Measurements from ENCODE around the gene ZFP62.
A peak's percentile ranks its signal among the peaks of the same experiment; 100 is the strongest.

The ZFP62 gene

DNA sequence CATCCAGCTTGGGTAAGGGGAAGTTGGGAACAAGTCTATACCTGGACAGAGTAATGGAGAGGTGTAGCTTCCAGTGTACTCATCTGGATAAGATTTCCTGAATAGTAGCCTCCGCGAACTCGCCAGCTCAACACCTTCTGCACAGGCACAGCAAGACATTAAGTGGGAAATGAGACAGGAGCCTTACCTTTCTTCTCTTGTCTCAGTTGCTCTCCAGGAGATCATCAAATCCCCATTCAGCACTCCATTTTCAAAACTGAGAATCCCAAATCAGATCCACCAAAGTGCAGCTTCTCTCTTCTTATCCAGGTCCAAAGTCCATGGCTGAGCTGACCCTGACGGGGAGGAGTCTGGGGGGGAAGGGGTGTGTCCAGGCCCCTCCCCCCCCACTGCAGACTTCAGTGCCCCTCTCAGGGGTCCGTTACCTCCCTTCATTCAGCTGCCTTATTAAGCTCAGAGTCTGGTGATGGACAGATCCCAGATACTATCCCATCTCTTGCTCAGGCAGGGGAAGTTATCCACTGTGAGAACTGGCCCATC, 52.5 kb downstream of the ZFP62 start:
- no peak for DNase-seq

DNA sequence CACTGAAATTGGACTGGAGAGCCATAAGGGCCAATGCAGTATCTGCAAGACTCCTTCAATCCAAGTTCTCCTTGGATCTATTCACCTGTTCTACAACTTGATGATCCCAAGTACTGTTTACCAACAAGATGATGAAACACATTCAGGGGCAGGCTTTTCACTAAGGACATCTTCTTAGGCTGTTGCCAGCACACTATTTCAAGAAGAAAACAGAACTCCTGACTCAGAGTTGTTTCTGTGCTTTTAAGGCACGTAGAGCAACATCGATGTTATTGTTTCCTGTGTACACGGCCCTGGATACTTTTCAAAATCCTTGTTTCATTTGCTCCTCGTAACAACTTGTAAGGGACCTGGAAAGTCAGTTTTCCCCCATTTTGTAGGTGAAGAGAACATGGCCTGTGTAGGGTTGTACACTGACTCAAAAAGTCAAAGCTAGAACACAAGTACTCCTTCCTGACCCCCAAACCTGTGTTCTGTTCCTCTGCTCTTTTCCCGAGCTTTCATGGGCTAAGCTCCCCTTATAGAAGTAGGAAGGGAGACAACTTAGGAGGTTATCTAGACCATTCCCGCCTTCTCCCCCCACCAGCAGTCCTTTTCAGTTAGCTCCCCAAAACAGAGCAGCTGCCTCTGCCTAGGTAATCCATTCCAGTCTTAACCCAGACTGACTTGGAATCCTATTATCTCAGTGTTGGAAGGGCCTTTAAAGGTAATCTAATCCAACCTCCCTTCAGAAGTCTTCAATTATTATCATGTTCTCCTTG, 53.2 kb downstream of the ZFP62 start:
- DNase-seq = no peak

DNA sequence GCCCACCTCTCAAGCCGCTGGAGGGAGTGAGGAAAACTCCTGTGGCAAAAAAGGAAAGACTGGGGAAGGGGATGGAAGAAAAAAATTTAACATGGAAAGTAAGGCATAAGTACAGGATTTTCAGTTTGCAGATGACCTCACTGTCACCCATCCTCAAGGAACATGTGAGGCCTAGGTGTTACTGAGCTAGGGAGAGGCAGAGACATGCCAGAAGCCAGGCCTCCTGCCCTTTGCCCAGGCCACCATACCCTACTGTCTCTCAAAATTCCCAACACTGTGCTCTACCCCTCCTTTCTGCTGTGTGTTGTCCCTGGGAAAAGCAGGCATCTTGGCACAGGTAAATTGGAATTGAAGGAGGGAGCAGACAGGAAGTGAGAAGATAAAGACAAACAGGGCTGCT, 54.0 kb downstream of the ZFP62 start:
- DNase-seq = no peak

DNA sequence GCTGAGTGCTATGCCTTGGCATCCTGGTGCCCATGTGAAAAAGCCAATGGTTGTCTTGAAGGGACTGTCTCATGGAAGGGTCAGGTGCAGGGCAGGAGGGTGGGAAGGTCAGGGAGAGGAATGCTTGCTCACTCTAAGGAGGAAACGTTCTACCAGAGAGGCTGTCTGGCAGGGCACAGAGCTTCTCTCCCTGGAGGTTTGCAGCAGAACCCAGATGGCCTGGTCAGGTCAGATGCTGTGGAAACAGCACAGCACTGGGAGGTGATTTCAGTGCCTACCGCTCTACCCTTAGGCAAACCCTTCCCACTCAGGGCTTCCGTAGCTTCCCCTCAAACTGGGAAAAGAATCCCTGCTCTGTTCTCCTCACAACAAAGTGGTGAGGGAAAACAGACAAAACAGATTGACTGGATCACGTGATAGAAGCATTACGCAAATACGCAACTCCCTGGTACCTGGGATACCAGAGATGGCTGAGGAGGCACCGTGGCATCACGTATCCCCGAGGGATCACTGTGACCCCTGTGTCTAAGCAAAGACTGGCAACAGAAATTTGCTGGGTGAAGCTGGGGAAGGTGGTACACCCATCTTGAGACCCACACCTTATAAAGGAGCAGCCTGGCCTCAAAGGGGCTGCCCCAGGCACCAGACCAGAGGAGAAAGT, 54.6 kb downstream of the ZFP62 start:
- DNase-seq = no peak

DNA sequence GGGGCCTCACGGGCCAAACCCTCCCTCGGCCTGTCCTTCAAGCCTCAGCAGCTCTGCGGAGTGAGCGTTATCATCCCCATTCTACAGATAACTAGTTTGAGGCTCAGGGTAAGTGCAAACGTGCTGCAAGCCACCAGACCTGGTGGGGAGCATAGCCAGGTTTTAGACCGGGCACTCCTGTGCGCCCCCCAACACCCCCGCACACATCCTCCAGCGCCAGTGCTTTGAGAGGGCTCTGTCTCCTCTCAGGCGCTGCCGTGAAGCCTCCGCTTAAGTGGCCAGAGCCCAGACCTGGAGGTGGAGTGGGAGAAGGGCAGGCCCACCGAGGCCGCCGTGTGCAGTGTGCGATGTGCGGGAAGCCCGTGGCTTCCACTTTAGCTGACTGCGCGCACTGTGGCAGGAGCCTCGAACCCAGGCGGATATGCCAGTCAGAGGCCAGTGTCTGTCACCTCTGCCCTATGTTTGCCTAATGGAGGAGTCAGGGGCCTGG, 56.9 kb downstream of the ZFP62 start:
- peak; percentile 52 for DNase-seq

DNA sequence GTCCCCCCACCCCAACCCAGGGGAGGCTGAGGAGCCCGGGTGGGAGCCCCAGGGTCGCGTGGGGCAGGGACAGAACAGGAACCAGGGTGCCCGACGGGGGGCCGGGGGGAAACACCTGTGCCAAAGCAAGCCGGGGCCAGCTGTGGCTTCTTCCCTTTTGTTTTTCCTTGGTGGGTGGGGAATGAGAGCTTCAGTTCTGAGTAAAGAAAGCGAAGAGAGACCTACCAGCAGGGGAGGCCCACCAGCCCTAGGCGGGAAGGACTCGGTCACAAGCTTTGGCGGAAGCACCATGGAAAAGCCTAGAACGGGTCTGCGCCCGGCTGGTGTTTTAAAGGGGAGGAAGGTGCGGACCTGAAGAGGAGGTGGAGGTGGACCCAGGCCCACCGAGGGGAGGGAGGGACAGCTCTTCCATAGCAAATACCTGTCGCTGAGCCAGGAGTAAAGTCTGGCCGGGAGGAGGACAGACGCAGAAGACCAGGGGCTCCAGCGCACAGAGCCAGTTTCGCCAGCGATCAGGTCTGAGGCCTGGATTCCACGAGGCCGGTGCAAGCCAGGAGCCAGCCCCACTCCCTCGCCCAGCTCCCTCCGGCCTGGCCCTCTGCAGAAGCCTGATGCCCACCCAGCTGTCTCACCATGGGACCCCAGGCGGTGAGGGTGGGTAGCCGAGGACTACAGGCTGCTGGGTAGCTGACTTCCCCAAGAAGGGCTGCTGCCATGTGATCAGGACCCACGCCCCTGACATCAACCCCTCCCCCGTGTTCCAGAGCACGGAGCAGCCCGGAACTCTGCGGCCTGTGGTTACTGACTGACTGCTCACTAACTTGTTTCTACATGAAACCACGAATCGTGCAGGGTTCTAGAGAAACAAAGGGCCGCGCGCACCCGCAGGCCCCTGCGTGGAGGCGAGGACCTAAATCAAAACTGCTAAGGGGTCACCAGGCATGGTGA, 57.6 kb downstream of the ZFP62 start:
- peak; percentile 93 for DNase-seq

DNA sequence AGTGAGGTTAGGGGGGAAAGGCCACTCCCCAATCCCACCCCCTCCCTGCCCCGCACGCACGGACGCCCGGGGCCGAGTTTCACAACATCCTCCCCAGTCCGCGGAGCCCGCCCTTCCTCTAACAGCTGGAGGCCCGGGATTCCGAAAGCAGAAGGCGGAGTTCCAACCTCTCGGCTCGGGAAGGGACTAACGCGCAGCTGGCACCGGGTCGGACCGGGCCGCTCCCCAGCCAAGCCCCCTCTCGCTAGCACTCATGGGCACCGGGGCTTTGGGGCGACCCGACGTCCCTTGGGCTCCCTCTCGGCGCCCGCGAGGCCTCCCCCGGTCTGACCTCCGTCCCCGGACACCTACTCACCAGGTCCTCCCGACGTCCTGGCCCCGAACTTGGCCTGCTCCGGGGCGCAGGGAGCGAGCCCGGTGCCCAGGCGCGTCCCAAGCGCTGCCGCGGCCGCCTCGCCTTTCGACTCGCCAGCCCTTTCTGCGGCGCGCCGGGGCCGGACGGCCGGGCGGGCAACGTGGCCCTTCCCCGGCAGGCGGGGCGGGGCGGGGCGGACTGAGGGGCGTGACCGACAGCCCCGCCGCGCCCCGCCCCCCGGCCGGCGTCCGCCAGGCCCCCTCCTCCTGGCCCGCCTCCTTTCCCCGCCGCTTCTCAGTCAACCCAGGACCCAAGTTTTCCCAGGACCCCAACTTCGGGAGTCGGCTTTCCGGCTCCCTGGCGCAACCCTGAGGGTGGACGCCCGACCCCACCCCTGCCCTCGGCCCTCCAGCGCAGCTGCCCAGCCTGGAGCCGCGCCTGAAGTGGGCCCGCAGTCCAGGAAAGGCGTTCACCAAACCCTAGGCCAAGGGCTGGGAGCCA, 58.5 kb downstream of the ZFP62 start, which contains the start of gene MGAT1:
Gene MGAT1, minus strand, starts transcription at position 482 of the 856 bp plus-strand sequence. CDS start 9,835 bp downstream, outside the sequence.
- DNase-seq = peak; percentile 58

DNA sequence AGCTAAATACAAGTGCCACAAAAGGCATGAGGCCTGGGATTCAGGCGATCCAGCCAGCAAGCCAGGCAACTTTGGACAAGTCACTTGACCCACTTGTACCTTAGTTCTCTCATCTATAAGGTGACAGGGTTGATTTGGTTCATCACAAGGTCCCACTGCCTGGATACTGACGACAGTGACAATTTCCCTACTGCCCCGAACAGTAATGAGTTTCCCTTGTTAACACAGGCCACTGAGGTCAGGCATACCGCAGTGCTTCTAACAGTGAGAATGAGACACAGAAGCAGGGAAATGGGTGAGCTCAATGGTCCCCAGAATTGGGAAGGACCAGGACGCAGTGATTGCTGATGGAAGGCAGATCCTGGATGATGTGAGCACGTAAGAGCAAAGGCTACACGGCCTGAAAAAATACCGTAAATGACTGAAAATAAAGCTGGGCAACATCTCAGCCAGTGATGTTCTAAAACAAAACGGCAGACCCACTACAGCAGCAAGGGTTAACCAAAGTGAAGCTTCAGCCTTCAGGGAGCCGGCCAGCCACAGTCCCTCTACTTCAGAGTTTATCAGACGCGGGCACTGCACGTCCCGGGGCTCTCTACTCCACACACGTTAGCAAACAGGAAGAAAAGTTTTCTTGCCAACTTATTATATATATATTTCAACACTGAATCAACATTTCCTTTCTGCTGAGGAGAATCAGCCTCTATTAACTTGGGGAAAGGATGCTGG, 59.3 kb downstream of the ZFP62 start:
- DNase-seq = no peak

DNA sequence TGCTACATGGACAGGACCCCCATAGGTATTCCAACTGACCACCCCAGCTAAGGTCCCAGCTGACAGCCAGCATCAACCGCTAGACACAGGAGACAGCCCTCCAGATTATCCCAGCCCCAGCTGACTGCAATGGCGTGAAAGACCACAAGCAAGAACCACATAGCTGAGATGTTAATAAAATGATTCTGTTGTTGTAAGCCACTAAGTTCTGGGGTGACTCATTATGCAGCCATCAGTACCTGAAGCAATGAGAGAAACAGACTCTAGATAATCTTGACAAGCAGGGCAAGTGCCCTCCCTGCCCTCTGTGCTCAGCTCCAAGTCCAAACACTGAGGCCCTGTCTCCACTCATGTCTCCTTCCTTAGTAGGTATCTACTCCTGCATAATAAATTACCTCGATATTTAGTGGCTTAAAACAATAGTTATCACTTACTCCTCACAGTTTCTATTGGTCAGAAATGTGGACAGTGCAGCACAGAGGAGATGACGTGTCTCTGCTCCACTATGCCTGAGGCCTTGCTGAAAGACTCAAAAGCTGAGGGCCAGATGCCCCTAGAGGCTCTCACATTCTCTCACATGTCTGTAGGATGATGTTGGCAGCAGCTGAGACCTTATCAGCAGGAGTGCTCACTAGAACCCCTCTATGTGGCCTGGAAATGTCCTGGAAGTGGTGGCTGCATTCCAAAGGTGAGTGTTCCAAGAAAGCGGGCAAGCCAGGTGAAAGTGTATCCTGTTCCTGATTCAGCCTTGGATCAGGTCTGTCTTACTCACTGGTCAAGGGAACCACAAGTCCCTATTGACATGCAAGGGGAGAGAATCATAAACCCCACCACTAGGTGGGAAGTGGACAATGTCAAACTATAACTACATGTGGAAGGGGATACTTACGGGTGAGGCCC, 60.9 kb downstream of the ZFP62 start:
- no peak for DNase-seq

DNA sequence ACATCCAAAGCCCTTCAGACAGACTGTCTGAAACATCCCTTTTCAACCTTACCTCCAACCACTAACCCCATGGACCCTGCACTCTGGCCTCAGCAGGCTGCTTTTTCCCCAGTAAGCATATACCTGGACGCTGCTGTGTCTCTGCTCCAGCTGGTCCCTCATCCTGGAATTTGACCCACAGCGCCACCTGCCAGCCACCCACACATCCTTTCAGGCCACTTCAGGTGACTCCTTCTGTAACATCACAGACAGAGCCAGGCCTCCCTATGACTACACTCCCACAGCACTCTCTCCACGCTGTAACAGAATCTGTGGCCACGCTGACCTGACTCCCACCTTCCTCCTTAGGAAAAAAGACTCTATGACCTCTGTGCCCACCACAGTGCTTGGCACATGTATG, 61.9 kb downstream of the ZFP62 start:
- no peak for DNase-seq

DNA sequence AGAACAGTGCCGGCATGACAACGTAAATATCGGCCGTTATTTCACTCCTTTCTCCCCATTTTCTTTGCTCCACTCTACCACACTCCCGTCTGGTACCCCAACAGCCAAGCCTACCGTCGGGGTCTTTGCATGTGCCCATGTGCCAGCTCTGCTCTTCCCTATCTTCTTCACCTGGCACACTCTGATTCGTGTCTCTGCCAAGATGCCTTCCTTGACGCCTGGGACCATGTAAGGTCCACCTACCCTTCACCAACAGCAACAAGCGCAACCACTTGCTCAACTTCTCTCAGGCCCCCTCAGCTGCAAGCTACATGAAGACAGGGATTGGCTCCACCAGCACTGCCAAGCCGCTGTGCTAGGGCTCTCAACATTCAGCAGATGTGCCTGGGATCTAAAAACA, 62.9 kb downstream of the ZFP62 start:
- DNase-seq = no peak
